Trophoblast cell (in vitro differentiated cells and primary cell): ENCODE measurements around the gene HDAC8.
"Not testable (repeated sequence)": the region's sequence is repeated elsewhere in the genome, so short reads cannot be mapped to it uniquely, and the experiment has no call there.

ENCODE experiments used
- DNase-seq, 2 donors: peaks; one replicate each; pipeline ENCODE4 v3.0.0-alpha.2; 2016
- H2AFZ ChIP-seq: 2 replicates; pipeline ENCODE4 v1.6.1; 2013; ENCODE audit warnings: low read length, moderate library complexity, mild to moderate bottlenecking; ENCODE audit not compliant: insufficient read depth, poor library complexity
- H2AK5ac ChIP-seq: 2 replicates; pipeline ENCODE4 v1.6.1; 2013; ENCODE audit warnings: mild to moderate bottlenecking, low read length
- H2BK120ac ChIP-seq: 2 replicates; pipeline ENCODE4 v1.6.1; 2013; ENCODE audit warnings: low read length, mild to moderate bottlenecking, moderate library complexity; ENCODE audit not compliant: insufficient read depth, poor library complexity
- H2BK12ac ChIP-seq: 2 replicates; pipeline ENCODE4 v1.6.1; 2013; ENCODE audit warnings: mild to moderate bottlenecking, low read length, moderate library complexity
- H2BK5ac ChIP-seq: 2 replicates; pipeline ENCODE4 v1.6.1; 2013; ENCODE audit warnings: low read length, low read depth, moderate library complexity, mild to moderate bottlenecking; ENCODE audit not compliant: poor library complexity
- H3K14ac ChIP-seq: 2 replicates; pipeline ENCODE4 v1.6.1; 2013; ENCODE audit warnings: mild to moderate bottlenecking, low read length
- H3K18ac ChIP-seq: 2 replicates; pipeline ENCODE4 v1.6.1; 2013; ENCODE audit warnings: mild to moderate bottlenecking, low read length
- H3K23ac ChIP-seq: 2 replicates; pipeline ENCODE4 v1.6.1; 2013; ENCODE audit warnings: low read length
- H3K27ac ChIP-seq: 2 replicates; pipeline ENCODE4 v1.5.1; 2013; ENCODE audit warnings: low read depth, mild to moderate bottlenecking, inconsistent platforms, low read length, moderate library complexity
- H3K27me3 ChIP-seq: 2 replicates; pipeline ENCODE4 v1.6.1; 2013; ENCODE audit warnings: inconsistent platforms, mild to moderate bottlenecking, low read length, moderate library complexity; ENCODE audit not compliant: insufficient read depth
- H3K36me3 ChIP-seq, 2 experiments: 1 replicate in 1 of 2; 2 replicates in 1 of 2; pipeline ENCODE4 v1.6.1; 2013; ENCODE audit warnings: low read length in 2 of 2, mild to moderate bottlenecking in 2 of 2, moderate library complexity in 1 of 2; ENCODE audit not compliant: insufficient read depth in 2 of 2, control insufficient read depth in 1 of 2
- H3K4ac ChIP-seq: 2 replicates; pipeline ENCODE4 v1.6.1; 2013; ENCODE audit warnings: low read depth, mild to moderate bottlenecking, low read length, moderate library complexity
- H3K4me1 ChIP-seq, 2 experiments: 1 replicate in 1 of 2; 2 replicates in 1 of 2; pipeline ENCODE4 v1.6.1; 2013; ENCODE audit warnings: low read length in 2 of 2, mild to moderate bottlenecking in 2 of 2, moderate library complexity in 1 of 2; ENCODE audit not compliant: insufficient read depth in 2 of 2, control insufficient read depth in 1 of 2
- H3K4me2 ChIP-seq: 2 replicates; pipeline ENCODE4 v1.6.1; 2013; ENCODE audit warnings: inconsistent platforms, mild to moderate bottlenecking, low read length, moderate library complexity
- H3K4me3 ChIP-seq: 2 replicates; pipeline ENCODE4 v1.5.1; 2013; ENCODE audit warnings: mild to moderate bottlenecking, low read depth, low read length, inconsistent platforms
- H3K79me1 ChIP-seq: one replicate; pipeline ENCODE4 v1.6.1; 2013; ENCODE audit warnings: low read length
- H3K79me2 ChIP-seq: 2 replicates; pipeline ENCODE4 v1.6.1; 2013; ENCODE audit warnings: low read length, mild to moderate bottlenecking; ENCODE audit not compliant: control insufficient read depth, insufficient read depth, poor library complexity
- H3K9ac ChIP-seq: 2 replicates; pipeline ENCODE4 v1.6.1; 2013; ENCODE audit warnings: mild to moderate bottlenecking, low read length
- H3K9me3 ChIP-seq: 2 replicates; pipeline ENCODE4 v1.6.1; 2013; ENCODE audit warnings: low read depth, mild to moderate bottlenecking, control low read depth, inconsistent platforms, low read length; ENCODE audit not compliant: insufficient read depth
- H4K12ac ChIP-seq: 2 replicates; pipeline ENCODE4 v1.6.1; 2013; ENCODE audit warnings: low read depth, mild to moderate bottlenecking, low read length, moderate library complexity
- H4K8ac ChIP-seq: 2 replicates; pipeline ENCODE4 v1.6.1; 2013; ENCODE audit warnings: low read depth, mild to moderate bottlenecking, low read length, moderate library complexity
- H4K91ac ChIP-seq: one replicate; pipeline ENCODE4 v1.6.1; 2013; ENCODE audit warnings: low read depth, mild to moderate bottlenecking, low read length, moderate library complexity
- WGBS: extraction: QIAGEN DNeasy Blood & Tissue Kit; methylation state at CpG from one replicate; pipeline ENCODE4 v1.1.7; 2013; ENCODE audit warnings: missing lambda C conversion rate; ENCODE audit not compliant: insufficient read length, insufficient coverage; ENCODE audit errors: extremely low coverage; 5-methylcytosine and 5-hydroxymethylcytosine counted together

Gene HDAC8

GRCh38 chrX:72421797-72422196, 150.8 kb downstream of the HDAC8 start:
- Histone ChIP-seq H3K27ac (no peak overlapping the region), H3K18ac (no peak overlapping the region), H3K27me3 (no peaks in the 10 kb centered on the region), H3K4me2 (no peak overlapping the region), H3K36me3 (no peaks in the 10 kb centered on the region), H2AK5ac (no peak overlapping the region), H3K4me1 (no peaks in the 10 kb centered on the region), H2BK5ac (no peak overlapping the region), H2BK120ac (no peak overlapping the region), H4K91ac (no peak overlapping the region), H3K79me2 (no peaks in the 10 kb centered on the region), H3K79me1 (no peaks in the 10 kb centered on the region), H3K23ac (no peak overlapping the region), H2AFZ (no peak overlapping the region), H3K4ac (no peak overlapping the region), H2BK12ac (no peak overlapping the region), H3K9me3 (no peaks in the 10 kb centered on the region), H4K12ac (no peak overlapping the region), H3K14ac (no peak overlapping the region), H4K8ac (no peak overlapping the region), H3K4me3 (no peak overlapping the region), H3K9ac (no peak overlapping the region)
- DNase-seq, result no peak

- Histone ChIP-seq H3K79me2 (no peaks in the 10 kb centered on the region), H3K36me3 (no peaks in the 10 kb centered on the region), H4K8ac (no peak overlapping the region), H3K18ac (no peak overlapping the region), H3K79me1 (no peaks in the 10 kb centered on the region), H2BK120ac (no peak overlapping the region), H2BK12ac (no peak overlapping the region), H2AFZ (no peak overlapping the region), H3K27me3 (no peaks in the 10 kb centered on the region), H3K4me1 (no peaks in the 10 kb centered on the region), H3K4me3 (no peak overlapping the region), H4K12ac (no peak overlapping the region), H2BK5ac (no peak overlapping the region), H3K27ac (no peak overlapping the region), H3K4ac (no peak overlapping the region), H3K14ac (no peak overlapping the region), H3K4me2 (no peak overlapping the region), H3K23ac (no peak overlapping the region), H3K9me3 (no peaks in the 10 kb centered on the region), H3K9ac (no peak overlapping the region), H4K91ac (no peak overlapping the region), H2AK5ac (no peak overlapping the region)
- no peak for DNase-seq
- WGBS, result no CpG with 5 or more reads among the region's 1 CpG
Measured at GRCh38 chrX:72409993-72410392, 162.7 kb downstream of the HDAC8 start.

- no peak for DNase-seq
Measured at GRCh38 chrX:72408885-72409284, 163.8 kb downstream of the HDAC8 start.

GRCh38 chrX:72405136-72405535, 167.5 kb downstream of the HDAC8 start:
- DNase-seq, H2BK120ac ChIP-seq, H4K91ac ChIP-seq, H4K8ac ChIP-seq, H3K18ac ChIP-seq, H3K23ac ChIP-seq, H3K9ac ChIP-seq, H2BK5ac ChIP-seq, H2AK5ac ChIP-seq, H3K4me3 ChIP-seq, H3K4me1 ChIP-seq, H3K79me1 ChIP-seq, H3K4ac ChIP-seq, H3K27me3 ChIP-seq, H3K4me2 ChIP-seq, H3K36me3 ChIP-seq, H2BK12ac ChIP-seq, H3K9me3 ChIP-seq, H2AFZ ChIP-seq, H3K79me2 ChIP-seq, H4K12ac ChIP-seq, H3K14ac ChIP-seq, H3K27ac ChIP-seq: not testable (repeated sequence)
- no CpG with 5 or more reads among the region's 2 CpGs for WGBS

More at GRCh38 chrX:72408885-72409284, 163.8 kb downstream of the HDAC8 start:
- Histone ChIP-seq H2AK5ac (no peak overlapping the region), H2AFZ (no peak overlapping the region), H4K8ac (no peak overlapping the region), H2BK120ac (no peak overlapping the region), H3K23ac (no peak overlapping the region), H4K91ac (no peak overlapping the region), H3K79me1 (no peaks in the 10 kb centered on the region), H2BK12ac (no peak overlapping the region), H3K4me2 (no peak overlapping the region), H3K4me1 (no peaks in the 10 kb centered on the region), H2BK5ac (no peak overlapping the region), H3K9me3 (no peaks in the 10 kb centered on the region), H3K27ac (no peak overlapping the region), H3K27me3 (no peaks in the 10 kb centered on the region), H3K18ac (no peak overlapping the region), H3K79me2 (no peaks in the 10 kb centered on the region), H3K4ac (no peak overlapping the region), H3K14ac (no peak overlapping the region), H3K9ac (no peak overlapping the region), H3K36me3 (no peaks in the 10 kb centered on the region), H3K4me3 (no peak overlapping the region), H4K12ac (no peak overlapping the region)
- no CpG with 5 or more reads among the region's 2 CpGs for WGBS

GRCh38 chrX:72402614-72403013, 170.0 kb downstream of the HDAC8 start:
- Histone ChIP-seq H3K9ac (no peak overlapping the region), H2BK120ac (no peak overlapping the region), H3K79me1 (no peaks in the 10 kb centered on the region), H3K4me3 (no peak overlapping the region), H2BK5ac (no peak overlapping the region), H3K4me2 (no peak overlapping the region), H3K36me3 (no peaks in the 10 kb centered on the region), H3K9me3 (no peaks in the 10 kb centered on the region), H3K27ac (no peak overlapping the region), H3K14ac (no peak overlapping the region), H3K4me1 (no peaks in the 10 kb centered on the region), H3K23ac (no peak overlapping the region), H3K18ac (no peak overlapping the region), H4K8ac (no peak overlapping the region), H4K12ac (no peak overlapping the region), H4K91ac (no peak overlapping the region), H2AK5ac (no peak overlapping the region), H3K27me3 (no peaks in the 10 kb centered on the region), H3K79me2 (no peaks in the 10 kb centered on the region), H2AFZ (no peak overlapping the region), H3K4ac (no peak overlapping the region), H2BK12ac (no peak overlapping the region)
- no peak for DNase-seq
